Neutrophil (primary cell): Measurements from ENCODE around the gene TRAF4.

Experiments used
- H3K27ac ChIP-seq: fragments of 200-600 bp; sonication (generic); 2 replicates; pipeline ENCODE4 v1.5.1; 2016; ENCODE audit warnings: mild to moderate bottlenecking, moderate library complexity
- H3K27me3 ChIP-seq: fragments of 200-600 bp; sonication (generic); 2 replicates; pipeline ENCODE4 v1.6.0; 2016; ENCODE audit warnings: mild to moderate bottlenecking
- H3K36me3 ChIP-seq: fragments of 200-600 bp; sonication (generic); 2 replicates; pipeline ENCODE4 v1.5.1; 2017
- H3K4me1 ChIP-seq, 2 experiments: fragments of 200-600 bp in 1 of 2; sonication (generic) in 1 of 2; 1 replicate in 1 of 2; 2 replicates in 1 of 2; pipeline versions ENCODE4 v1.5.1 to v1.6.1; 2013 to 2016; ENCODE audit warnings: low read depth in 1 of 2, low read length in 1 of 2, mild to moderate bottlenecking in 1 of 2, moderate library complexity in 1 of 2; ENCODE audit not compliant: control insufficient read depth in 1 of 2, insufficient read depth in 1 of 2
- H3K4me3 ChIP-seq, 2 experiments: fragments of 200-600 bp in 1 of 2; sonication (generic) in 1 of 2; 1 replicate in 1 of 2; 2 replicates in 1 of 2; pipeline ENCODE4 v1.5.1; 2013 to 2016; ENCODE audit warnings: low read depth in 1 of 2, low read length in 1 of 2, mild to moderate bottlenecking in 1 of 2, moderate library complexity in 1 of 2
- H3K9me3 ChIP-seq: fragments of 200-600 bp; sonication (generic); 2 replicates; pipeline ENCODE4 v1.5.1; 2016
- CTCF ChIP-seq: fragments of 200-600 bp; sonication (generic); IDR thresholded peaks from 2 replicates; pipeline ENCODE4 v1.5.1; 2016; ENCODE audit warnings: antibody characterized with exemption

Gene TRAF4

DNA sequence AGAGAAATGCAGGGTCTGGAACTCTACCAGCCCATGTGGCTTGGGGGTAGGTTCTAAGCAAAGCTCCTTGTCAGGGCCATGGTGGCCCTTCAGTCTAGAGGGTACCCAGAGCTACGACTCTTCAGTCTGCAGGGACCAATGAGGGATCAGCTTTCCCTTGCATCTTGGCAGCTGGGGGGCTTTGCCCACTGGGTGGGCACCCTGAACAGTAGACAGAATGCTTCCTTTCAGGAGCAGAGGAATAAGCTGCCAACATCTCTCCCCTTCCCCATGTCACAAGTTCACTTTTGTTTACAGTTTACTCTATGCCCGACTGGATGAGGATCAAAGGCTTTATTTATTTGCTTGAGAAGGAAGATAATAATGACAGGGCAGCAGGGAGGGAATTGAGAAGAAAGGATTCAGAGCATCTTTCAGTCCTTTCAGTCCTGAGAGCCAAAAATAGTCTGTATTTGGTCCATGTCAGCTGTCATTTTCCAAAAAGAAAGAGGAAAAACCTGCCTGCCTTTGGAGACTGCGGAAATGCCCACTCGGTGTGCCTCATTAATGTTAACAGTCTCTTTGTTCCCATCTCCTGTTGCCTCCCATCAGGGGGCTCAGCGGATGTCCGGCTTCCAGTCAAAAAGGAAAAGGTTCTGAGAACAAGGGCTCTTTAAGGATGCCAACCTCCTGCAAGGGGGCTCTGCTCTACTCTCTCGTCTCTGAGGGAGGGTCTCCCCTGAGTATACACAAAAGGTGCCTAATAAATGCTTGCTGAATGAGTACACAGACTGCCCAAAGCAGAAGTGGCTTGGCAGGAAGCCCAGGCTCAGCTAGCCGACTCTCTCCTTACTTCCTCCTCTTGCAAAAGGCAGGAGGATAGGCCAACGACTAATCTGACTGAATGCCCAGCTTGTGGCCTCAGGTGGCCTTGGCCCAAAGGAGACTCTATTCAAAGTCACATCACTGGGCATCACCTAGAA, 17.1 kb downstream of the TRAF4 start:
- no peaks in the 10 kb centered on the region for H3K27me3 ChIP-seq
- TF ChIP-seq CTCF: peak; percentile 12
- H3K9me3 ChIP-seq: no peaks in the 10 kb centered on the region
- H3K36me3 ChIP-seq: peaks cover 24% of the 10 kb centered on the region
- peak overlapping the region; percentile 73 for H3K27ac ChIP-seq
- H3K4me3 ChIP-seq: no peak overlapping the region
- H3K4me1 ChIP-seq: peaks cover 18 to 25% of the 10 kb centered on the region in 2 experiments

GRCh38 chr17:28763137-28763799, 19.5 kb downstream of the TRAF4 start:
- H3K27ac ChIP-seq: no peak overlapping the region
- peaks cover 27% of the 10 kb centered on the region for H3K36me3 ChIP-seq
- no peak for TF ChIP-seq CTCF

DNA sequence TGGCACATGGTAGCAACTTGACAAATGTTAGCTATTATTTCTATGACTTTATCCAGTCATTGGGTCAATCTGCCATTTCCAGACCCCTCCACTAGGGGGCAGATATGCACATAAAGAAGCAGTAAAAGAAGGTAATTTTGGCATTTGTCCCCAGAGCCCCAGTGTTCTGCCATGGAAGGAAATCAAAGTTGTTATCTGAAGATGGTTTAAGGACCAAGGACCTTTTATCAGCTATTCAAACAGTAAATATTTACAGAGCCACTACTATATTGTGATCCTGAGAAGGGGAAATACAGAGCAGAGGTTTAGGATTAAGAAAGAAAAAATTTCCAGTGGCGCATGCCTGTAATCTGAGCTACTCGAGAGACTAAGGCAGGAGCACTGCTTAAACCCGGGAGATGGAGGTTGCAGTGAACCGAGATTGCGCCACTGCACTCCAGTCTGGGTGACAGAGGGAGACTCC, 20.0 kb downstream of the TRAF4 start:
- peaks cover 22% of the 10 kb centered on the region for H3K36me3 ChIP-seq
- H3K27ac ChIP-seq: no peak overlapping the region
- H3K27me3 ChIP-seq: no peaks in the 10 kb centered on the region
- H3K4me1 ChIP-seq: peaks cover 18 to 25% of the 10 kb centered on the region in 2 experiments
- peak; percentile 87 for TF ChIP-seq CTCF
- no peaks in the 10 kb centered on the region for H3K9me3 ChIP-seq
- H3K4me3 ChIP-seq: no peak overlapping the region

More at GRCh38 chr17:28763137-28763799, 19.5 kb downstream of the TRAF4 start:
- Histone ChIP-seq H3K27me3 (no peaks in the 10 kb centered on the region), H3K9me3 (no peaks in the 10 kb centered on the region), H3K4me3 (no peak overlapping the region), H3K4me1 (peaks cover 18 to 25% of the 10 kb centered on the region in 2 experiments)

GRCh38 chr17:28765038-28765437, 21.2 kb downstream of the TRAF4 start:
- H3K9me3 ChIP-seq: no peaks in the 10 kb centered on the region
- H3K4me3 ChIP-seq: no peak overlapping the region
- no peak overlapping the region for H3K27ac ChIP-seq
- H3K36me3 ChIP-seq: peaks cover 10% of the 10 kb centered on the region
- H3K27me3 ChIP-seq: no peaks in the 10 kb centered on the region
- peaks cover 18 to 25% of the 10 kb centered on the region in 2 experiments for H3K4me1 ChIP-seq
- no peak for TF ChIP-seq CTCF

- H3K36me3 ChIP-seq: no peaks in the 10 kb centered on the region
- H3K27ac ChIP-seq: no peak overlapping the region
- peaks cover 0 to 7% of the 10 kb centered on the region in 2 experiments for H3K4me1 ChIP-seq
- no peak overlapping the region for H3K4me3 ChIP-seq
- H3K9me3 ChIP-seq: no peaks in the 10 kb centered on the region
- H3K27me3 ChIP-seq: no peaks in the 10 kb centered on the region
- no peak for TF ChIP-seq CTCF
Observed at GRCh38 chr17:28773736-28774135, 29.9 kb downstream of the TRAF4 start.
